HG03175 (cell line): Measurements from ENCODE around the gene MAP3K1.

Experiments used
- ATAC-seq: cut with Tn5 transposase; IDR thresholded peaks from one replicate; pipeline ENCODE4 v1.9.1; 2021; ENCODE audit warnings: mild to moderate bottlenecking, moderate library complexity; ENCODE audit not compliant: unreplicated experiment

The MAP3K1 gene

DNA sequence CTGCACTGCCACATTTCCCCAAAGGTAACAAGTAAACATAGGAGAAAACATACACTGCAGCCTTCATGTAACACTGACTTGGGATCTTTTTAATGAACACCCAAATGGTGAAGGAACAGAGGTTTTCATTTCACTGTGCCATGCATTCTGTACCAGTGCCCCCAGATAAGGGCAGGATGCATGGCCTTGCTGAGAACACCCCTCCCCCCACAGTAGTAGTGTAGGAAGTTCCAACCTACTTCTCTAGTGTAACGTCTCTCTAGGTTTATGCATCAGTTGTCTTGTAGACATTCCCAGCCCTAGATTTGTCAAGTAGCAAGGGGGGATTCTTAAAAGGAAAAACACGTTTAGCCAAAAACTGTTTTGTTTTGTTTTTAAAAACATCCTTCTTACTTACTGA, 29.9 kb downstream of the MAP3K1 start:
- no peak for ATAC-seq

DNA sequence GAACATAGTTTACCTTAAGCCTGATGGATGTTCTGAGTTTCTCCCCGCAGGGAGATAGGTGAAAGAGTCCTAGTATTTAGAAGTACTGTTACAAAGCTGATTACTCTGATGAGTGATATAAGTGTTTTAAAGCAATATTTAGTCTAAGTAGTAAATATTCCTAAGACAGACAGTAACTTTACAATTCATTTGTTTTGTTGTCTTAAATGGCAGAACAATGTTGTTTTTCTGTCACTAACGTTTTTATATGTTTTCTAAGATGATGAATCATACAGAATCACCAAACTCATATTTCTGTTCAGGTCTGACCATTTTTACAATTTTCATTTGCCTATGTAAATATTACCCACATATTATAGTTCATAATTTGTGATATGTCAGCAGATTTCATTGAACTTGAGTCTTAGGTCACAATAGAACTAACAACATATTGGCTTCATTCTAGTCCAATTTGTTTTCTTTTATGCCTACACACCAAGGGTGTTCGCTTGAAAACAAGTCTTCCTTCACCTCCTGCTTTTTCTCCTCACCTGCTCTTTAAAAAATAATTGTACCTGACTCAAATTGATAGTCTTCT, 30.6 kb downstream of the MAP3K1 start:
- no peak for ATAC-seq

GRCh38 chr5:56848206-56848605, 32.9 kb downstream of the MAP3K1 start:
- no peak for ATAC-seq

DNA sequence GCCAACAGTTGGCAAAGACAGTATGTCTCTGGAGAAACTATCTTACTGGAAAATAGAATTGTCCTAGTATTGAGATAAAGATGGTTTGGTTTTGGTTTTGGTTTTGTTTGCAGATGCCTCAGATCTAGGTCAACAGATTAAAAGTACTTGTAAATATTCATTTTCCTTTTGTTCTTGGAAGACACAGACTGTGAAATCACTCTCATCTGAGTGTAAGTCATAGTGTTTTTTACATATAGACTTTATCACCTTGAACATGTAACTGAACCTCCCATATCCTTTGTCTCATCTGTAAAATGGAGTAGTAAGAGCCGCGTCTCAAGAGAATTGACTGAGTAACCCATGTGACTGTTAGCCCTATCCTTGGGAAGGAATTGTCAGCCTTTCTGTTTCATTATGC, 34.3 kb downstream of the MAP3K1 start:
- ATAC-seq, result no peak

DNA sequence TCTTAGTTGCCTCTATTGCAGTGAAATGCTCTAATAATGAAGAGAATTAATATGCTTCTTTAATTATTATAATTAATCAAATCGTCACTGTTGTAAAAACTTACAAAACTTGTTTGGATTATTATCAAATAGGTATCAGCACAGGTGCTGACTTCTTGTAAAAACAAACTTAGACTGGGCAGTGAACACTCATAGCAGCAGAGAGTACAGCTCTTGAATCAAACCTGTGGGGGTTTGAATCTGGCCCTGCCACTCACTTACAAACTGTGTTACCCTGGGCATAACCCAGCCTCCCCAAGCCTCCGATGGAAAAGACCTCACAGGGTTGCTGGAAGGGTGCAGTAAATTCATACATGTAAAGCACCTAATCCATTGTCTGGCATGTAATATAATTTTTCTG, 35.1 kb downstream of the MAP3K1 start:
- ATAC-seq, result no peak

- no peak for ATAC-seq
Observed at GRCh38 chr5:56851258-56851941, 36.1 kb downstream of the MAP3K1 start.

GRCh38 chr5:56852228-56853000, 37.1 kb downstream of the MAP3K1 start:
- ATAC-seq, result no peak

GRCh38 chr5:56853698-56854097, 38.3 kb downstream of the MAP3K1 start:
- no peak for ATAC-seq

GRCh38 chr5:56854920-56855319, 39.6 kb downstream of the MAP3K1 start:
- no peak for ATAC-seq

DNA sequence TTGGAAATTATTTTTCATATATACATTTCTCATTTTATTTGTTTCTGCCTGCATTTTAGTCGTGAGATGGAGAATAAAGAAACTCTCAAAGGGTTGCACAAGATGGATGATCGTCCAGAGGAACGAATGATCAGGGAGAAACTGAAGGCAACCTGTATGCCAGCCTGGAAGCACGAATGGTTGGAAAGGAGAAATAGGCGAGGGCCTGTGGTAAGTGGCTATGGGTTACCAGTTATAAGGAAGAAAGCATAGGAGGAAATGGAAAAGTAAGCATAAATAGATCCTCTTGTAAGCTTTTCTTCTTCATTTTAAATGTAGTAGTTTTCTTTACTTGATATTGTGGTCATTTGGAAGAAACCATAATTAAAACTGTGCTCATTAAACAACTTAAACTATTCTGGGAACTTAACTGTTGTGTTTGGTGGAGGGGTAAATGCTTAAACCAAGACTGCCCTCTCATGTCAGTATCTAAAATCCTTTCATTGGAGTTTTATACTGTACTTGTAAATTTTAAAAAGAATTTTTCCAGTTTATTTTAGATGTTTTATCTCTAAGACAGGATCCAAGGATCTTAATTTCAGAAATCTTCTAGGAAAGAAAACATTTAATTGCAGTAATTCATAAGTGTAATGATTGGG, 41.3 kb downstream of the MAP3K1 start:
- ATAC-seq, result no peak

GRCh38 chr5:56858777-56859442, 43.6 kb downstream of the MAP3K1 start:
- no peak for ATAC-seq

DNA sequence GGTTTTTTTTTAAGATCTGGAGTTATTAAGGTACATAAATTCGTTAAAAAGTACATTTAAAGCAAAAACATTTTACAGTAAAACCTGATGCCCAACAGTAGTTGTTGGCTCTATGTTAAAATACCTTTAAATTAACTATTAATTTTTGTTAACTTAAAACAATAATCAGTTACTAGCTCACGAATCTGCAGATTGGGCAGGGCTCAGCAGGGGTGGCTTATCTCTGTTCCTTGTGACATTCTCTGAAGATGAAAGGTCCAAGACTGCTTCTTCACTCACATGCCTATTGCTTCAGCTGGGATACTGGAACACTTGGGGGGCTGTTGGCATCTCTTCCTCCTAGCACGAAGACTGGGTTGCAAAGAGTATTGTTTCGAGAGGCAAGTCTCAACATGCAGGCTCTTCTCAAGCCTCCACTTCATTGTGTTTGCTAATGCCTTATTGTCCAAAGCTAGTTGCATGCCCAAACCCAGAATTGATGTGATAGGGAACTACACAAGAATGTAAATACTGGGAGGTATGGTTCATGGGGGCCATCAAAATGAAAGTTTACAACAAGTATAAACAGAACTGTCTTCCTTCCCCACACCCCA, 46.6 kb downstream of the MAP3K1 start:
- ATAC-seq, result no peak

GRCh38 chr5:56862909-56863308, 47.6 kb downstream of the MAP3K1 start:
- ATAC-seq, result no peak

DNA sequence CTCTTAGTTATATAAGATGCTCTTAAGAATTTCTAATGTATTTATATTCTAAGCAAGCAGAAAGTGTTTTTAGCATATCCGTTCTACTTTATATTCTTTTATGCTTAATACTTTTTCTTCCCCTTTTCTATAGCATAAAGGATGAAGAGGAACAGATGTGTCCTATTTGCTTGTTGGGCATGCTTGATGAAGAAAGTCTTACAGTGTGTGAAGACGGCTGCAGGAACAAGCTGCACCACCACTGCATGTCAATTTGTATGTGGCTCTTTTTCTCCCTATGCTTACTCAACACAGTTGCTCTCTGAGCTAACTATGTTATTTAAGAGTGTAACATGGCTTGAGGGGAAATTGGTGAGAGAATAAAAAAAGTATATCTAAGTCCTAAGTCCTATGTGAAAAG, 56.4 kb downstream of the MAP3K1 start:
- no peak for ATAC-seq

- no peak for ATAC-seq
Observed at GRCh38 chr5:56873056-56873455, 57.7 kb downstream of the MAP3K1 start.

DNA sequence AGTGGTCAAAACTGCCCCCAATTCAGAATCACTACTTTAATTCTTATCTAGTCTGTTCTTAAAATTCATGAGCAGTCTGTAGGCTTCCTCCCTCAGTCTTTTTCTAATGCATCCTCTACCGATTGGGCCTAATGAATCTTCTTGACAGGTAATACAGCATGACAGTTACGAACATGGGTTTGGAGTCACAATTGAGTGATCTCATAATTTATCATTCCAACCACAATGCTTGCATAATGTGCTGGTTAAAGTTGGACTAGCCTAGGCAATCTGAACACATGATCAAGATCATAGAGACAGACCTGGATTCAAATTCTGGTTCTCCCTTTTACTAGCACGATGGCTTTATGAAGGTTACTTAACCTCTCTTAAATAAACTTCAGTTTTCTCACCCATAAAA, 61.0 kb downstream of the MAP3K1 start:
- ATAC-seq, result no peak

DNA sequence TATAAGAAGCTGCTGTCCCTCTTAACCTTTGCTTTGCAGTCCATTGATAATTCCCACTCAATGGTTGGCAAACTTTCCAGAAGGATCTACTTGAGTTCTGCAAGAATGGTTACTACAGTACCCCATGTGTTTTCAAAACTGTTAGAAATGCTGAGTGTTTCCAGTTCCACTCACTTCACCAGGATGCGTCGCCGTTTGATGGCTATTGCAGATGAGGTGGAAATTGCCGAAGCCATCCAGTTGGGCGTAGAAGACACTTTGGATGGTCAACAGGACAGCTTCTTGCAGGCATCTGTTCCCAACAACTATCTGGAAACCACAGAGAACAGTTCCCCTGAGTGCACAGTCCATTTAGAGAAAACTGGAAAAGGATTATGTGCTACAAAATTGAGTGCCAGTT, 66.2 kb downstream of the MAP3K1 start:
- no peak for ATAC-seq

- no peak for ATAC-seq
Observed at GRCh38 chr5:56893251-56893951, 78.1 kb downstream of the MAP3K1 start.

GRCh38 chr5:56896763-56897162, 81.4 kb downstream of the MAP3K1 start:
- ATAC-seq, result no peak

- ATAC-seq, result no peak
Observed at GRCh38 chr5:56898213-56898612, 82.9 kb downstream of the MAP3K1 start.
